NCI-H2081 (cell line): ENCODE data around the gene CENPO.
"Not testable (repeated sequence)": the region's sequence is repeated elsewhere in the genome, so short reads cannot be mapped to it uniquely, and the experiment has no call there.

Source experiments
- DNase-seq, 2 experiments: peaks; one replicate each; lab custom pipeline; 2025; lab: John Stamatoyannopoulos, UW

CENPO gene

GRCh38 chr2:24824966-24825882 is 32.0 kb downstream of the CENPO start:
- no peak for DNase-seq

GRCh38 chr2:24825883-24826772 is 32.9 kb downstream of the CENPO start:
- DNase-seq = no peak

GRCh38 chr2:24826773-24827145 is 33.5 kb downstream of the CENPO start:
- no peak for DNase-seq

GRCh38 chr2:24827321-24828237 is 34.4 kb downstream of the CENPO start:
- peak; percentile 85 to 91 for DNase-seq

GRCh38 chr2:24828238-24828996 is 35.2 kb downstream of the CENPO start:
- DNase-seq = no peak

- no peak for DNase-seq
Observed at GRCh38 chr2:24830351-24830750, 37.1 kb downstream of the CENPO start.

- no peak for DNase-seq
Observed at GRCh38 chr2:24830786-24831185, 37.6 kb downstream of the CENPO start.

- no peak for DNase-seq
Observed at GRCh38 chr2:24831221-24832072, 38.2 kb downstream of the CENPO start.

GRCh38 chr2:24832073-24832461 is 38.8 kb downstream of the CENPO start:
- no peak for DNase-seq

GRCh38 chr2:24832521-24832920 is 39.3 kb downstream of the CENPO start:
- no peak for DNase-seq

GRCh38 chr2:24832931-24833701 is 39.9 kb downstream of the CENPO start:
- peak in 1 of 2 experiments; percentile 50 for DNase-seq

GRCh38 chr2:24833821-24834732 is 40.9 kb downstream of the CENPO start:
- DNase-seq = no peak

GRCh38 chr2:24834733-24835395 is 41.6 kb downstream of the CENPO start:
- no peak for DNase-seq

GRCh38 chr2:24835411-24835810 is 42.2 kb downstream of the CENPO start:
- DNase-seq = not testable (repeated sequence)

- no peak for DNase-seq
Observed at GRCh38 chr2:24836206-24836605, 43.0 kb downstream of the CENPO start.

GRCh38 chr2:24836706-24837105 is 43.5 kb downstream of the CENPO start:
- DNase-seq = no peak

- DNase-seq = no peak
Observed at GRCh38 chr2:24837996-24838513, 44.8 kb downstream of the CENPO start.
